Sigmoid colon (tissue), 7 donors: ENCODE results near the gene CYP2A7. TPM values are rescaled to one million over a fixed set of nuclear protein-coding genes. Genes with fewer than 3 reads are reported as not detected.
A peak's percentile ranks its signal among the peaks of the same experiment; 100 is the strongest.
"Not testable (repeated sequence)": the region's sequence is repeated elsewhere in the genome, so short reads cannot be mapped to it uniquely, and the experiment has no call there.

Experiments
- DNase-seq: peaks from one replicate; pipeline ENCODE4 v3.0.0-alpha.2; 2019
- H3K27ac ChIP-seq, 4 donors: fragments of 200-600 bp; sonication (generic); one replicate each; pipeline ENCODE4 v1.5.1; 2016 to 2019; ENCODE audit warnings: mild to moderate bottlenecking in 1 of 4
- H3K27me3 ChIP-seq, 3 donors: fragments of 200-600 bp; sonication (generic); one replicate each; pipeline ENCODE4 v1.5.1; 2019; ENCODE audit warnings: mild to moderate bottlenecking in 1 of 3
- H3K36me3 ChIP-seq, 4 donors: fragments of 200-600 bp; sonication (generic); one replicate each; pipeline ENCODE4 v1.5.1; 2016 to 2019
- H3K4me1 ChIP-seq, 4 donors: fragments of 200-600 bp; sonication (generic); one replicate each; pipeline ENCODE4 v1.5.1; 2017 to 2019
- H3K4me3 ChIP-seq, 4 donors: fragments of 200-600 bp; sonication (generic); one replicate each; pipeline ENCODE4 v1.5.1; 2017 to 2019; ENCODE audit warnings: mild to moderate bottlenecking in 2 of 4, moderate library complexity in 1 of 4
- H3K9me3 ChIP-seq, 4 donors: fragments of 200-600 bp in 3 of 4; sonication (generic) in 3 of 4; one replicate each; pipeline versions ENCODE4 v1.5.1 to v1.6.1; 2013 to 2019
- EP300 ChIP-seq, 4 donors: sonication (generic); formaldehyde crosslinking; IDR thresholded peaks; one replicate each; pipeline ENCODE4 v1.6.1; 2017; ENCODE audit warnings: antibody characterized with exemption in 4 of 4
- POLR2A ChIP-seq, 2 donors: fragments of 450-650 bp; IDR thresholded peaks; one replicate each; pipeline ENCODE4 v1.6.1; 2016; ENCODE audit warnings: antibody characterized with exemption in 2 of 2, mild to moderate bottlenecking in 2 of 2, moderate library complexity in 2 of 2
- POLR2AphosphoS5 ChIP-seq, 4 donors: sonication (generic); formaldehyde crosslinking; IDR thresholded peaks; one replicate each; pipeline ENCODE4 v1.6.1; 2017; ENCODE audit warnings: antibody characterized with exemption in 4 of 4
- WGBS, 2 donors: extraction: QIAGEN DNeasy Blood & Tissue Kit; methylation state at CpG; one replicate each; pipeline ENCODE4 v1.1.7; 2013; 5-methylcytosine and 5-hydroxymethylcytosine counted together
- intact Hi-C: fragments of 100-400 bp; cut with DNase I; formaldehyde crosslinking; loops from one replicate; pipeline ENCODE4 v1.15.1; 2023
- polyA plus RNA-seq, 3 donors: library from polyadenylated mRNA; stranded (reverse); fragments of 200-250 nt; gene quantifications; one replicate each; pipeline ENCODE4 v1.2.3, GENCODE V29; 2013
- total RNA-seq, 4 donors: library from RNA; depleted of rRNA; stranded (reverse); fragments of >200 nt; gene quantifications; one replicate each; pipeline ENCODE4 v1.1.0, GENCODE V29; 2016
- TF ChIP-seq, protein P1 (sequence below), 4 experiments: fragments of 450-650 bp in 3 of 4; fragments of 200-600 bp in 1 of 4; IDR thresholded peaks; one replicate each; pipeline ENCODE4 v1.5.1; 2016 to 2019; ENCODE audit warnings: antibody characterized with exemption in 4 of 4, mild to moderate bottlenecking in 3 of 4, moderate library complexity in 2 of 4
- donor health status: healthy with polysubstance abuse.
- donor health status: Bipolar disorder and iron deficiency.
- donor health status: healthy.

The CYP2A7 gene
- total and polyA plus RNA-seq, 7 donors = 0.36 TPM; not detected in 6

- intact Hi-C loops = no loop called here
- WGBS, 2 donors = 96 to 97% methylated on average over 3 of the region's 3 CpGs
Observed at GRCh38 chr19:40862333-40862732, 19.7 kb downstream of the CYP2A7 start.

GRCh38 chr19:40858109-40858508 lies 23.9 kb downstream of the CYP2A7 start:
- Histone ChIP-seq H3K36me3 (no peaks in the 10 kb centered on the region), H3K4me3 (no peak overlapping the region), H3K27ac (no peak overlapping the region), H3K4me1 (no peaks in the 10 kb centered on the region), H3K9me3 (no peaks in the 10 kb centered on the region), H3K27me3 (no peaks in the 10 kb centered on the region)
- intact Hi-C loops = no loop called here
- DNase-seq = no peak
- no peak for TF ChIP-seq EP300 (IDR thresholded peaks at IDR 0.05)
- no peak for TF ChIP-seq POLR2A (IDR thresholded peaks at IDR 0.05)
- TF ChIP-seq POLR2AphosphoS5 (IDR thresholded peaks at IDR 0.05) = no peak
- TF ChIP-seq, protein P1, sequence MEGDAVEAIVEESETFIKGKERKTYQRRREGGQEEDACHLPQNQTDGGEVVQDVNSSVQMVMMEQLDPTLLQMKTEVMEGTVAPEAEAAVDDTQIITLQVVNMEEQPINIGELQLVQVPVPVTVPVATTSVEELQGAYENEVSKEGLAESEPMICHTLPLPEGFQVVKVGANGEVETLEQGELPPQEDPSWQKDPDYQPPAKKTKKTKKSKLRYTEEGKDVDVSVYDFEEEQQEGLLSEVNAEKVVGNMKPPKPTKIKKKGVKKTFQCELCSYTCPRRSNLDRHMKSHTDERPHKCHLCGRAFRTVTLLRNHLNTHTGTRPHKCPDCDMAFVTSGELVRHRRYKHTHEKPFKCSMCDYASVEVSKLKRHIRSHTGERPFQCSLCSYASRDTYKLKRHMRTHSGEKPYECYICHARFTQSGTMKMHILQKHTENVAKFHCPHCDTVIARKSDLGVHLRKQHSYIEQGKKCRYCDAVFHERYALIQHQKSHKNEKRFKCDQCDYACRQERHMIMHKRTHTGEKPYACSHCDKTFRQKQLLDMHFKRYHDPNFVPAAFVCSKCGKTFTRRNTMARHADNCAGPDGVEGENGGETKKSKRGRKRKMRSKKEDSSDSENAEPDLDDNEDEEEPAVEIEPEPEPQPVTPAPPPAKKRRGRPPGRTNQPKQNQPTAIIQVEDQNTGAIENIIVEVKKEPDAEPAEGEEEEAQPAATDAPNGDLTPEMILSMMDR (IDR thresholded peaks at IDR 0.05) = no peak
- 88 to 89% methylated on average over 5 of the region's 5 CpGs for WGBS, 2 donors

More at GRCh38 chr19:40862333-40862732, 19.7 kb downstream of the CYP2A7 start:
- Histone ChIP-seq H3K9me3 (no peaks in the 10 kb centered on the region), H3K36me3 (no peaks in the 10 kb centered on the region), H3K27ac (no peak overlapping the region), H3K4me1 (no peaks in the 10 kb centered on the region), H3K4me3 (no peak overlapping the region), H3K27me3 (no peaks in the 10 kb centered on the region)
- DNase-seq = no peak
- no peak for TF ChIP-seq EP300 (IDR thresholded peaks at IDR 0.05)
- no peak for TF ChIP-seq POLR2AphosphoS5 (IDR thresholded peaks at IDR 0.05)

GRCh38 chr19:40852467-40853152 lies 29.4 kb downstream of the CYP2A7 start:
- H3K36me3 ChIP-seq, H3K4me1 ChIP-seq, H3K4me3 ChIP-seq, H3K27ac ChIP-seq, H3K9me3 ChIP-seq, intact Hi-C loops, DNase-seq: not testable (repeated sequence)
- peaks cover 0 to 13% (median 0%) of the 10 kb centered on the region in 3 donors for H3K27me3 ChIP-seq
- 19 to 59% methylated on average over 2 of the region's 3 CpGs for WGBS, 2 donors

DNA sequence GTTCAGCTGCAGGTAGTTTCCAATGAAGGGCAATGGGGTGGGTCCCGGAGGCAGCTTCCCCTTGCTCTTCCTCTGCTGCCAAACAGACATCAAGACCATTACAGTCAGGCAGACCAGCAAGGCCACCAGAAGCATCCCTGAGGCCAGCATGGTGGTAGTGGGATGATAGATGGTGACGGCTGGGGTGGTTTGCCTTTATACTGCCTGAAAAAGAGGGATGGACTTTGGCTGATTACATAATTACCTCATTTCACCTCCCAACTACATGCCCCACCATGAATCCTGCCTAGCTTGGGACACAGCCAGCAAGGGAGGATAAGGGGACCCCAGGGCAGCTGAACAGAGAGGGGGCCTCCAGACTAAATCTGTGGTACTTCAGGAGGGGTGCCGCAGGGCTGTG lies 31.8 kb downstream of the CYP2A7 start, which contains the start of gene CYP2A6:
CYP2A6 (minus strand) TSS at position 171 of the 400 bp plus-strand sequence; CDS start at position 150, 21 bp downstream.
- H3K4me1 ChIP-seq, H3K9me3 ChIP-seq, H3K36me3 ChIP-seq, DNase-seq, H3K27ac ChIP-seq, H3K4me3 ChIP-seq, intact Hi-C loops: not testable (repeated sequence)
- H3K27me3 ChIP-seq = peaks cover 0 to 16% (median 0%) of the 10 kb centered on the region in 3 donors
- 71 to 87% methylated on average over 3 of the region's 3 CpGs for WGBS, 2 donors

- H3K27me3 ChIP-seq = peaks cover 0 to 16% (median 0%) of the 10 kb centered on the region in 3 donors
- H3K4me3 ChIP-seq, H3K27ac ChIP-seq, H3K36me3 ChIP-seq, DNase-seq, H3K9me3 ChIP-seq: not testable (repeated sequence)
- peaks cover 0 to 13% (median 3%) of the 10 kb centered on the region in 4 donors for H3K4me1 ChIP-seq
- 89 to 90% methylated on average over 8 of the region's 8 CpGs for WGBS, 2 donors
- intact Hi-C loops = loop anchor here (5.0 kb wide), 1 partner anchor 301 kb away; no protein-coding TSS in a partner anchor
Observed at GRCh38 chr19:40846722-40847121, 35.3 kb downstream of the CYP2A7 start.

- H3K9me3 ChIP-seq, H3K27ac ChIP-seq, DNase-seq, H3K36me3 ChIP-seq, intact Hi-C loops: not testable (repeated sequence)
- Histone ChIP-seq H3K4me3 (peak overlapping the region in 1 of 4 donors; percentile 15), H3K27me3 (peaks cover 0 to 12% (median 0%) of the 10 kb centered on the region in 3 donors), H3K4me1 (peaks cover 0 to 13% (median 3%) of the 10 kb centered on the region in 4 donors)
- 2 to 20% methylated on average over 16 of the region's 19 CpGs for WGBS, 2 donors
Observed at GRCh38 chr19:40843653-40844052, 38.4 kb downstream of the CYP2A7 start.

- WGBS, 2 donors = 33 to 54% methylated on average over 10 of the region's 12 CpGs
Observed at GRCh38 chr19:40842997-40843652, 38.9 kb downstream of the CYP2A7 start.

GRCh38 chr19:40842012-40842411 lies 40.0 kb downstream of the CYP2A7 start:
- WGBS, 2 donors = 92 to 93% methylated on average over 3 of the region's 3 CpGs
- H3K36me3 ChIP-seq, H3K27ac ChIP-seq, H3K27me3 ChIP-seq, intact Hi-C loops, DNase-seq, H3K4me3 ChIP-seq, H3K9me3 ChIP-seq, H3K4me1 ChIP-seq: not testable (repeated sequence)

More at GRCh38 chr19:40842997-40843652, 38.9 kb downstream of the CYP2A7 start:
- H3K27me3 ChIP-seq, H3K4me1 ChIP-seq, H3K27ac ChIP-seq, DNase-seq, intact Hi-C loops, H3K36me3 ChIP-seq, H3K9me3 ChIP-seq: not testable (repeated sequence)
- H3K4me3 ChIP-seq = peak overlapping the region in 1 of 4 donors; percentile 15

DNA sequence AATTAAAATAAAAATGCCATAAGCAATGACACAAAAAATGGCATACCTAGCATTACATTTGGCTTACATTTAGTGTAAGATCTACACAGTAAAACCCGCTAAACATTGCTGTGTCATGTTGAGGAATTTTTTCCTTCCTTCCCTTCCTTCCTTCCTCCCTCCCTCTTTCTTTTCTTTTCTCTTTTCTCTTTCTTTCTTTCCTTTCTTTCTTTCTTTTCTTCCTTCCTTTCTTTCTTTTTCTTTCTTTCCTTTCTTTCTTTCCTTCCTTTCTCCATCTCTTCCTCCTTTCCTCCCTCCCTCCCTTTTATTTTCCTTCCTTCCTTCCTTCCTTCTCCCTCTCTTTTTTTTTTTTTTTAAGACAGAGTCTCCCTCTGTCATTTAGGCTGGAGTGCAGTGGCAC lies 43.6 kb downstream of the CYP2A7 start:
- H3K27me3 ChIP-seq, intact Hi-C loops, H3K27ac ChIP-seq, H3K4me3 ChIP-seq, H3K4me1 ChIP-seq, H3K36me3 ChIP-seq, DNase-seq, H3K9me3 ChIP-seq: not testable (repeated sequence)
- WGBS, 2 donors = 72 to 97% methylated on average over 1 of the region's 1 CpG
